Vagina (tissue), 2 donors: ENCODE measurements around the gene CACNA1C. TPM values are rescaled to one million over a fixed set of nuclear protein-coding genes. Genes with fewer than 3 reads are reported as not detected.

ENCODE experiments used
- DNase-seq, 2 donors: peaks; one replicate each; pipeline ENCODE4 v3.0.0-alpha.2; 2017; ENCODE audit errors: extremely low spot score in 2 of 2
- H3K27ac ChIP-seq: fragments of 200-600 bp; sonication (generic); one replicate; pipeline ENCODE4 v1.5.1; 2019
- H3K27me3 ChIP-seq: fragments of 200-600 bp; sonication (generic); one replicate; pipeline ENCODE4 v1.5.1; 2019
- H3K36me3 ChIP-seq, 2 donors: fragments of 200-600 bp; sonication (generic); one replicate each; pipeline ENCODE4 v1.5.1; 2017 to 2019
- H3K4me1 ChIP-seq: fragments of 200-600 bp; sonication (generic); one replicate; pipeline ENCODE4 v1.5.1; 2019
- H3K4me3 ChIP-seq, 2 donors: fragments of 200-600 bp; sonication (generic); 1 replicate in 1 of 2; 2 replicates in 1 of 2; pipeline ENCODE4 v1.5.1; 2016 to 2019
- H3K9me3 ChIP-seq: fragments of 200-600 bp; sonication (generic); one replicate; pipeline ENCODE4 v1.5.1; 2019
- POLR2A ChIP-seq, 2 donors: fragments of 450-650 bp; IDR thresholded peaks; one replicate each; pipeline ENCODE4 v1.6.1; 2017; ENCODE audit warnings: antibody characterized with exemption in 2 of 2, mild to moderate bottlenecking in 2 of 2, moderate library complexity in 2 of 2
- POLR2AphosphoS5 ChIP-seq, 2 donors: sonication (generic); formaldehyde crosslinking; IDR thresholded peaks; one replicate each; pipeline ENCODE4 v1.9.0; 2017; ENCODE audit warnings: antibody characterized with exemption in 2 of 2, mild to moderate bottlenecking in 2 of 2, low read depth in 1 of 2; ENCODE audit not compliant: insufficient read depth in 1 of 2
- intact Hi-C: fragments of 100-400 bp; cut with DNase I; formaldehyde crosslinking; loops from one replicate; pipeline ENCODE4 v1.15.1; 2023
- total RNA-seq: library from RNA; depleted of rRNA; stranded (reverse); fragments of >200 nt; gene quantifications from one replicate; pipeline ENCODE4 v1.2.3, GENCODE V29; 2016
- TF ChIP-seq, protein P1 (sequence below), 3 experiments: fragments of 450-650 bp in 2 of 3; fragments of 200-600 bp in 1 of 3; sonication (generic) in 1 of 3; IDR thresholded peaks; one replicate each; pipeline ENCODE4 v1.5.1; 2017 to 2019; ENCODE audit warnings: antibody characterized with exemption in 3 of 3, mild to moderate bottlenecking in 2 of 3, moderate library complexity in 2 of 3

Gene CACNA1C
- total RNA-seq, 1 donor from 2014 or later: 9.8 TPM

DNA sequence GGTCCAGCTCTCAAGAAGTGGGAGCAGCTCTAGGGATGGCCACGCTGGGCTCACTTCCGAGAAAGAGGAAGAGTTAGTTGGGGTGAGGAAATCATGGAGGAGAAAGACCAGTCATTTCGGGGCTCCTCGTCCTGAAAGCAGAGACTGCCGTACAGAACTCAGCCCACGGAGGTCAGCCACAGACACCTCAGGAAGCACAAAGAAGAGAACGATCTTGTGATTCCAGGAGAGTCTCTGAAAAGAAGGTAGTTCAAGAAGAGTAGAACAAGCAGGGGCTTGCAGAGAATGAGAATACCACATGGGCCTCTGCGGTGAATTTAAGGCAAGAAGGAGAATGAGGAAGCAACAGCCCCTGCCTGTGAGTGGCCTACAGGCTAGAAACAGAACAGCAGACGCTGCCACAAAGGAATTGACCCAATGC, 311.9 kb downstream of the CACNA1C start:
- Histone ChIP-seq H3K36me3 (no peaks in the 10 kb centered on the region), H3K4me3 (no peak overlapping the region), H3K4me1 (no peaks in the 10 kb centered on the region), H3K9me3 (no peaks in the 10 kb centered on the region), H3K27me3 (no peaks in the 10 kb centered on the region), H3K27ac (no peak overlapping the region)
- intact Hi-C loops: no loop called here
- TF ChIP-seq POLR2AphosphoS5 (IDR thresholded peaks at IDR 0.05; ENCODE audit: insufficient read depth in 1 of 2, low read depth in 1 of 2) (no peak), POLR2A (IDR thresholded peaks at IDR 0.05) (no peak)
- TF ChIP-seq, protein P1, sequence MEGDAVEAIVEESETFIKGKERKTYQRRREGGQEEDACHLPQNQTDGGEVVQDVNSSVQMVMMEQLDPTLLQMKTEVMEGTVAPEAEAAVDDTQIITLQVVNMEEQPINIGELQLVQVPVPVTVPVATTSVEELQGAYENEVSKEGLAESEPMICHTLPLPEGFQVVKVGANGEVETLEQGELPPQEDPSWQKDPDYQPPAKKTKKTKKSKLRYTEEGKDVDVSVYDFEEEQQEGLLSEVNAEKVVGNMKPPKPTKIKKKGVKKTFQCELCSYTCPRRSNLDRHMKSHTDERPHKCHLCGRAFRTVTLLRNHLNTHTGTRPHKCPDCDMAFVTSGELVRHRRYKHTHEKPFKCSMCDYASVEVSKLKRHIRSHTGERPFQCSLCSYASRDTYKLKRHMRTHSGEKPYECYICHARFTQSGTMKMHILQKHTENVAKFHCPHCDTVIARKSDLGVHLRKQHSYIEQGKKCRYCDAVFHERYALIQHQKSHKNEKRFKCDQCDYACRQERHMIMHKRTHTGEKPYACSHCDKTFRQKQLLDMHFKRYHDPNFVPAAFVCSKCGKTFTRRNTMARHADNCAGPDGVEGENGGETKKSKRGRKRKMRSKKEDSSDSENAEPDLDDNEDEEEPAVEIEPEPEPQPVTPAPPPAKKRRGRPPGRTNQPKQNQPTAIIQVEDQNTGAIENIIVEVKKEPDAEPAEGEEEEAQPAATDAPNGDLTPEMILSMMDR (IDR thresholded peaks at IDR 0.05): no peak
- no peak for DNase-seq

DNA sequence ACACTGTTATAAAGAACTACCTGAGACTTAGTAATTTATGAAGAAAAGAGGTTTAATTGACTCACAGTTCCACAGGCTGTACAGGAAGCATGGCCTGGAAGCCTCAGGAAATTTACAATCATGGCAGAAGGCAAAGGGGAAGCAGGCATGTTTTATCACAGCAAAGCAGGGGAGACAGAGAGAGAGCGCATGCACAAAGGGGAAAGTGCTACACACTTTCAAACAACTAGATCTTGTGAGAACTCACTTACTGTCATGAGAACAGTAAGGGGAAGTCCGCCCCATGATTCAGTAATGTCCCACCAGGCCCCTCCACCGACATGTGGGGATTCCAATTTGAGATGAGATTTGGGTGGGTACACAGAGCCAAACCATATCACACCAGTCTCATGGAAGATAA, 313.9 kb downstream of the CACNA1C start:
- Histone ChIP-seq H3K27ac (no peak overlapping the region), H3K9me3 (no peaks in the 10 kb centered on the region), H3K4me3 (no peak overlapping the region), H3K36me3 (no peaks in the 10 kb centered on the region), H3K27me3 (no peaks in the 10 kb centered on the region), H3K4me1 (no peaks in the 10 kb centered on the region)
- intact Hi-C loops: no loop called here
- TF ChIP-seq POLR2AphosphoS5 (IDR thresholded peaks at IDR 0.05; ENCODE audit: insufficient read depth in 1 of 2, low read depth in 1 of 2): no peak
- TF ChIP-seq, protein P1 (IDR thresholded peaks at IDR 0.05): no peak
- no peak for TF ChIP-seq POLR2A (IDR thresholded peaks at IDR 0.05)
- DNase-seq: no peak

DNA sequence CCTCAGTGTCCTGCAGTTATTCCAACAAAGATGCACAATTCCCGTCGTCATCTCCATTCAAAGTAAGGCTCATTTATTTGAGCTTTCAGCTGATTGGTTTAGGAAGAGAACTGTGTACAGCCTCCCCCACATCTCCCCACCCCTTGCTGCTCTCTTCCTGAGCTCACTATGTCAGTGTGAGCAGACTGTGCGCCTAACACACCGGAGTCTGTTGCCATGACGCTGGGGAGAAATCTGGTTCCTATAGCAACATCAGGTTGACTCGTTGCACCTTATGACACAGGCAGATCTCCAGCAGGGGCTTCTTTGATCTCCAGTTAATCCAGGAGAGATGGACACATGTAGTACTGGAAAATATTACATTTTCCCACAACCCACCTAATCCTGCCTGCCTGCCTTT, 319.4 kb downstream of the CACNA1C start:
- intact Hi-C loops: no loop called here
- no peak overlapping the region for H3K27ac ChIP-seq

DNA sequence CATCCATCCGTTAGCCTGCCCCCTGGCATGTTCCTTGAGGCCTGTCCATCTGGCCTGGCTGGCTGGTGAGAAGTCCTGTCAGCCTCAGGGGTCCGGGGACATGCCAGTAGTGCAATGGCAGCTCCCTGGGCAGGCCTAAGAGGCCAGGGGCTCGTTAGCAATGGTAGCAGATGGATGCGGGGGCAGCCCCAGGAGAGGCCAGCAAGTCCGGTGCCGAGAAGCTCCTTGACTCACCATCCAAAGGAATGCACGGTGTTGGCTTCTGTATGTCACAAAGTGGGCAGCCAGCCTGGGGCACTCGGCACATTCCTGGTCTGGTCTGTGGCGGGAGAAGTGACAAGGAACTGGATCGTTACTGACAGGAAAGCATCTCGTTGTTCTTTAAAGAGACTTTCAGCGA, 319.9 kb downstream of the CACNA1C start:
- intact Hi-C loops: no loop called here
- H3K9me3 ChIP-seq: no peaks in the 10 kb centered on the region
- no peaks in the 10 kb centered on the region for H3K36me3 ChIP-seq
- no peak for DNase-seq
- no peak for TF ChIP-seq POLR2AphosphoS5 (IDR thresholded peaks at IDR 0.05; ENCODE audit: insufficient read depth in 1 of 2, low read depth in 1 of 2)
- no peak for TF ChIP-seq POLR2A (IDR thresholded peaks at IDR 0.05)
- TF ChIP-seq, protein P1 (IDR thresholded peaks at IDR 0.05): no peak
- no peaks in the 10 kb centered on the region for H3K4me1 ChIP-seq
- no peaks in the 10 kb centered on the region for H3K27me3 ChIP-seq
- no peak overlapping the region for H3K4me3 ChIP-seq
- no peak overlapping the region for H3K27ac ChIP-seq

More for the DNA sequence above, 319.4 kb downstream of the CACNA1C start:
- Histone ChIP-seq H3K4me3 (no peak overlapping the region), H3K4me1 (no peaks in the 10 kb centered on the region), H3K36me3 (no peaks in the 10 kb centered on the region), H3K9me3 (no peaks in the 10 kb centered on the region), H3K27me3 (no peaks in the 10 kb centered on the region)
- no peak for TF ChIP-seq POLR2AphosphoS5 (IDR thresholded peaks at IDR 0.05; ENCODE audit: insufficient read depth in 1 of 2, low read depth in 1 of 2)
- TF ChIP-seq POLR2A (IDR thresholded peaks at IDR 0.05): no peak
- TF ChIP-seq, protein P1 (IDR thresholded peaks at IDR 0.05): no peak
- no peak for DNase-seq

DNA sequence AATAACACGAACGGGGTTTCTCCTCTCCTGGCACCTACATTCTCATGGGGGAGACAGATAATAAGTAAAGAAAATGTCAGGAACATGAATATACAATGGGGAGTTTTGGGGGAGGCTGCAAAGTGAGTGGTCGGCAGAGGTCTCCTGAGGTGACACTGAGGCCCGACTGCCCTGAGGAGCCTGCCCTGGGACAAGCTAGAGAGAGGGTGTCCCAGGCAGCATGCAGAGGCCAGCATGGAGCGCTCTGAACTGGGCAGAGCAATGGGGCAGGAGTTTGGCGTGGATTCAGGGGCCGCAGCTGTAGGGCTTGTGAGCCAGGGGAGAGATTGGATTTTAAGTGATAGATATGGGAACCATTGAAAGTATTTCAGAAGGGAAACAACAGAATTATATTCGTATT, 320.5 kb downstream of the CACNA1C start:
- H3K27ac ChIP-seq: no peak overlapping the region
- H3K27me3 ChIP-seq: no peaks in the 10 kb centered on the region
- TF ChIP-seq POLR2AphosphoS5 (IDR thresholded peaks at IDR 0.05; ENCODE audit: insufficient read depth in 1 of 2, low read depth in 1 of 2): no peak
- no peaks in the 10 kb centered on the region for H3K36me3 ChIP-seq
- no peaks in the 10 kb centered on the region for H3K4me1 ChIP-seq
- H3K9me3 ChIP-seq: no peaks in the 10 kb centered on the region
- no peak overlapping the region for H3K4me3 ChIP-seq
- DNase-seq: no peak
- intact Hi-C loops: no loop called here
